Measurements from ENCODE around the gene ZFAND3.

- TF ChIP-seq RELA (IDR thresholded peaks at IDR 0.05; ENCODE audit: borderline replicate concordance, partially characterized antibody) (no peak), CTCF (IDR thresholded peaks at IDR 0.05 in 2 of 3, conservative IDR thresholded peaks at IDR 0.05 in 1 of 3; ENCODE audit: control insufficient read depth in 2 of 3, extremely low read depth in 1 of 3, insufficient read depth in 1 of 3, low read depth in 3 of 3, low read length in 3 of 3) (no peak), ZNF592 (IDR thresholded peaks at IDR 0.05) (no peak), MYC (IDR thresholded peaks at IDR 0.05; ENCODE audit: insufficient read depth, insufficient read length, insufficient replicate concordance, low read length, severe bottlenecking) (no peak), ZSCAN29 (IDR thresholded peaks at IDR 0.05) (no peak), CBX5 (IDR thresholded peaks at IDR 0.05; ENCODE audit: low read depth) (no peak), REST (IDR thresholded peaks at IDR 0.05; ENCODE audit: low read depth, low read length) (no peak), EZH2 (IDR thresholded peaks at IDR 0.05; ENCODE audit: borderline replicate concordance, control insufficient read depth, low read depth, low read length) (no peak), POLR2A (IDR thresholded peaks at IDR 0.05; ENCODE audit: low read depth, low read length) (no peak), BRCA1 (IDR thresholded peaks at IDR 0.05; ENCODE audit: low read depth, low read length) (no peak), HDAC2 (IDR thresholded peaks at IDR 0.05) (no peak), CREM (IDR thresholded peaks at IDR 0.05; ENCODE audit: low read depth) (no peak), JUNB (IDR thresholded peaks at IDR 0.05) (no peak), CHD2 (IDR thresholded peaks at IDR 0.05; ENCODE audit: borderline replicate concordance, low read depth, low read length) (no peak)
Observed at GRCh38 chr6:37977715-37978114, 158.2 kb downstream of the ZFAND3 start.
